Central memory CD4-positive, alpha-beta T cell (primary cell): Measurements from ENCODE around the gene OR10H4.
"Not testable (repeated sequence)": the region's sequence is repeated elsewhere in the genome, so short reads cannot be mapped to it uniquely, and the experiment has no call there.

Experiments used
- DNase-seq: peaks from one replicate; pipeline ENCODE4 v3.0.0; 2022
- total RNA-seq, 3 experiments: gene quantifications; one replicate each; lab custom pipeline; 2026; lab: John Stamatoyannopoulos, UW

Gene OR10H4
- total RNA-seq: 0 reads per million in 3 experiments

GRCh38 chr19:15948223-15949058 lies at the start of gene OR10H4:
Gene OR10H4, plus strand, starts transcription at chr19:15949008. Its CDS starts 0 bp downstream, at chr19:15949008.
- no peak for DNase-seq

- DNase-seq: not testable (repeated sequence)
Measured at GRCh38 chr19:15899561-15899960, 49.2 kb upstream of the OR10H4 start.

GRCh38 chr19:15900032-15900431 lies 48.8 kb upstream of the OR10H4 start:
- DNase-seq: not testable (repeated sequence)

GRCh38 chr19:15900504-15900903 lies 48.3 kb upstream of the OR10H4 start:
- DNase-seq: no peak

GRCh38 chr19:15902254-15902653 lies 46.6 kb upstream of the OR10H4 start:
- DNase-seq: no peak

- DNase-seq: not testable (repeated sequence)
Measured at GRCh38 chr19:15902898-15903297, 45.9 kb upstream of the OR10H4 start.

- no peak for DNase-seq
Measured at GRCh38 chr19:15905026-15905425, 43.8 kb upstream of the OR10H4 start.

- DNase-seq: no peak
Measured at GRCh38 chr19:15911599-15912235, 37.1 kb upstream of the OR10H4 start.

GRCh38 chr19:15913384-15913783 lies 35.4 kb upstream of the OR10H4 start:
- no peak for DNase-seq

GRCh38 chr19:15913830-15914229 lies 35.0 kb upstream of the OR10H4 start:
- no peak for DNase-seq

GRCh38 chr19:15915109-15915508 lies 33.7 kb upstream of the OR10H4 start:
- DNase-seq: no peak

GRCh38 chr19:15919243-15919642 lies 29.6 kb upstream of the OR10H4 start:
- DNase-seq: no peak

- no peak for DNase-seq
Measured at GRCh38 chr19:15922021-15922420, 26.8 kb upstream of the OR10H4 start.

GRCh38 chr19:15923702-15924101 lies 25.1 kb upstream of the OR10H4 start:
- no peak for DNase-seq

GRCh38 chr19:15926484-15926883 lies 22.3 kb upstream of the OR10H4 start:
- no peak for DNase-seq

GRCh38 chr19:15928321-15928720 lies 20.5 kb upstream of the OR10H4 start:
- DNase-seq: no peak

GRCh38 chr19:15933761-15934331 lies 15.0 kb upstream of the OR10H4 start:
- not testable (repeated sequence) for DNase-seq

GRCh38 chr19:15934332-15935078 lies 14.3 kb upstream of the OR10H4 start, which contains the start of gene CYP4F11:
Gene CYP4F11, minus strand, starts transcription at chr19:15934529. Its CDS starts 121 bp downstream, at chr19:15934408.
- DNase-seq: no peak

GRCh38 chr19:15935167-15935702 lies 13.6 kb upstream of the OR10H4 start:
- no peak for DNase-seq

GRCh38 chr19:15936173-15936572 lies 12.6 kb upstream of the OR10H4 start:
- DNase-seq: no peak

GRCh38 chr19:15936950-15937349 lies 11.9 kb upstream of the OR10H4 start:
- DNase-seq: no peak

GRCh38 chr19:15937771-15938170 lies 11.0 kb upstream of the OR10H4 start:
- no peak for DNase-seq

- DNase-seq: no peak
Measured at GRCh38 chr19:15944401-15944800, 4.4 kb upstream of the OR10H4 start.
